Measurements from ENCODE around the gene CSTA.
A peak's percentile ranks its signal among the peaks of the same experiment; 100 is the strongest.

CSTA gene

DNA sequence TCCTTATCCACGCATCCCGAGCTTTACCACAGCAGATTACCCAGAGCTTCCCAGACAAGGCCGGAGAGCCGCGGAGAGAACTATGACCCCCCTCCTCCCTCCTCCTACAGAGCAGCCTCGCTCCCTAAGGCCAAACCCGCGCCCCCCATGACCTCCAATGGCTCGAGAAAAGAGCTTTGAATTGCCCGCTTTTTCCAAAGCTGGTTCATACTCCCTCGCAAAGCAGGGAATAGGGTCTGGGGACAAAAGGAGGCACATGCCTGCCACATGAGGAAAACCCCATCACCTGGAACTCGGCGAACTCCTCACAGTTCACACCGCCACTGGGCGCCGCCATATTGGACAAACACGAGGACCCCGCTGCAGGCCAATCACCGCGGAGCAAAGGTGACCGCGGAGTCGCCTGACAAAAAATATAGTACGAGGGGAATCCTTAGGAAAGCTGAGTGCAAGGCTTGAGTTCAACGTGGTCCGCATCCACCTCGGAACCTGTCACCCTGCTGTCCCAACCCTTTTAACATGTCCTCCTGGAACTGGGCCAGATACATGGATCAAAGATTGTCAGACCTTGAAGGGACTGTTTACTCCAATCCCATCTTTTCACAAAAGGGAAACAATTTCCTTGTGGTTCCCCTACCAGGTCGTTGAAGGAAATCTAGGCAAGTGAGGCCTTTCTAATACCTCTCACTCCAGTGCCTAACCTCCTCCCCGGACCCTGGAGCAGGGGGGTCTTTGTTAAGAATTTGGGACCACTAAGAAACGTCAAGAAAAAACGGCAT is 58.0 kb downstream of the CSTA start, which contains the start of gene MIX23:
Gene MIX23, minus strand, starts transcription at position 344 of the 779 bp plus-strand sequence. Its CDS starts 7 bp downstream, at position 337.
- peak; percentile 85 for DNase-seq

DNA sequence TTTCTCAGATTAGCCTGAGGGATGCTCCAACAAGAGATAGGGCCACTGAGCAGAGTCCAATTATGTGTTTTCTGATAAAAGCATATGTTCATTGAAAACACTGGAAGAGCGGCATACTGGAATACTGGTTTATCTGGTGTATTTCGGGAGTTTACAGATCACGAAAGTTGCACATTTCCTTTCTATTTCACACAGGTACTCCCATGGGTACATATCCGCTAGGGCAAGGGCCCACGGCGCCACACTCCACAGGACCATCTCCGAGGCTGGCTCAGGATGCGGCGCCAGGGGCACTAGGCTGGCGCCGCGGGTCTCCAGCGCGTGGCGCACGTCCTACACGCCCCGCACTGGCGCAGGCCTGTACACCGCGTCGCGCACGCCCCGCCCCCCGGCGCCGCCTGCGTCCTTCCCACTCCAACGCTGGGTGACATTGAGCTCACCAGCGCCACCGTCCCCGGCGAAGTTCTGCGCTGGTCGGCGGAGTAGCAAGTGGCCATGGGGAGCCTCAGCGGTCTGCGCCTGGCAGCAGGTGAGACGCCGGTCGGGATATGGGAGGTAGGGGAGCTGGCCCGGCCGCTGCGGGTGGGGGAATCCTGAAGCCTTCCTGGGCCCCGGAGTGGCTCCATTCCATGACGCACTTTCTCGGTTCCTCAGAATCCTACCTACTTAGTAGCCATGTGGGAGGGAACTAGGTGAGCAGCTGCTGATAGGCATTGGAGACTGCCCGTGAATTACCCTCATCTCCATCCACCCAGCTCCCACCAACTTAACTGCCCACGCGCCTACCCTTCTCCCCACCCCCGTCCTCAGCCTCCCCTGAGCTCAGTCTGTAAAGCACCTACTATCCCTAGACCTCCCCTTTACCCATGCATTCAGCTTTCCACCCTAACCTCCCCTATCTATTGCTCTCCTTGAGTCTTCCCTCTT is 59.0 kb downstream of the CSTA start, which contains the start of gene FAM162A:
Gene FAM162A, plus strand, starts transcription at position 412 of the 927 bp plus-strand sequence. Its CDS starts 84 bp downstream, at position 496.
- DNase-seq = peak; percentile 98

DNA sequence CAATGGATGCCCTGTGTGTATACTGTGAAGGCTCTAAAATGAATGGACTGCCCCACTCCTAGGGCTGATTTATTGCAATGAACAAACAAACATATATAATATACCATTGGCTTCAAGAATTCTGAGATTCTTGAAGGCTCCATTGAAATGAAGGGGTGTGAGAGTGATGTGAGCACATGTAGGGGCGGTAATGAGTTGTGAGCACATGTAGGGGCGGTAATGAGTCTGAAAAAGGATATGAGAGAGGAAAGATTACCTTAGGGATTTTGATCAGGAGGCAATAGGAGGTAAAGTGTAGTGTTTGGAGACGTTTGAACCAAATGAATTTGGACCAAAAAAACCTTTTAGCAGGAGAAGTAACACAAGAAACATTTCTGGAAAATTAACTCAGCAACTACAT is 62.7 kb downstream of the CSTA start:
- DNase-seq = no peak

DNA sequence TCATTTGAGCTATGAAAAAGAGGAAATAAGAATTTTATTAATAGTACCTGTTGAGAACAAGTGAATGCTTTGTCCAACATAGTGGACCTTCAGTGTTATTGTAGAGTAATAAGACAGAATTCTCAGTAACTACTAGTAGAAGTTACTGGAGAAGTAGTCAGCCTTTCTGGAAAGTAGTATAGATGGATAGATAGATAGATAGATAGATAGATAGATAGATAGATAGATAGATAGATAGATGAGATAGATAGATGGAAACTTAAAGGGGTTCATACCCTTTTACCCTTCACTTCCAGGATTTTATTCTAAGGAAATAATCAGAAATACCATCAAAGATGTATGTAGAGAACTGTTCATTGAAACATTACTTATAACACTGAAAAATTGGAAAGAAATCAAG is 64.1 kb downstream of the CSTA start:
- DNase-seq = no peak

DNA sequence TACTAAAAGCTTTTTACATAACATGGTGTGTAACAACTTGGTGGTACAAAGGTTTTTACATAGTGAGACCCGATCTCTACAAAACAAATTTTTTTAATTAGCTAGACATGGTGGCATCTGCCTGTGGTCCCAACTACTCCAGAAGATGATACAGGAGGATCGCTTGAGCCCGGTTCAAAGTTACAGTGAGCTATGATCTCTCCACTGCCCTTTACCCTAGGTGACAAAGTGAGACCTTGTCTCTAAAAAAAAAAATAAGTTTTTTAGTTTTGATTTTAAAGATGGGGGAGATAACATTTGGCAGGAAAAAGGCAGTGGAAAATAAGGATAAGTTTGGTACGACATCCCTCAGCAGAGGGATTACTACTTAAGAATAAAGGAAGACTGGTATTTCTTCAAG is 64.8 kb downstream of the CSTA start:
- DNase-seq = no peak

DNA sequence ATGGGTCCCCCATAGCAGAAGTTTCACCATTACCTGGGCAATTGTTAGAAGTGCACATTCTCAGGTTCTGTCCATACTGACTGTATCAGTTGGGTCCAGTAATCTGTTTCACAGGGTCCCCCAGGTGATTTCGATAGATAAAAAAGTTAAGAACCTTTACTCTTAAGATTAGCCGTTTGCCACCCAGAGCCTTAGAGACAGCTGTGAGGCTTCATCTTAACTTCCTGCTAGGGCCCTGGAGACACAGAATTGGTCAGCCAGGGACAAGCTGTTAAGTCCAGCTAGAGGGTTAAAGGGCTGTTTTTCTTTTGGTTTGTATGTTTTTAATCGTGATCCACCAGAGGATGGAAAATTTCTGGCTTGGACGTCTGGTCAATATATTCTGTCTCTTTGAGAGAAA is 65.6 kb downstream of the CSTA start:
- no peak for DNase-seq

All from CD4-positive, alpha-beta T cell treated with Interleukin-17A for 4 hours (primary cell).